GM08714 (cell line): Measurements from ENCODE around the gene SMIM13.

Experiments
- H3K4me3 ChIP-seq: fragments of 200-500 bp; sonication (Bioruptor generic); 2 replicates; pipeline ENCODE4 v1.5.1; 2014; ENCODE audit warnings: mild to moderate bottlenecking, low read length, inconsistent platforms
- ZNF274 ChIP-seq: IDR thresholded peaks from 2 replicates; pipeline ENCODE4 v1.6.1; 2012; ENCODE audit warnings: mild to moderate bottlenecking, low read depth, low read length

Gene SMIM13

GRCh38 chr6:11093626-11094410, at the start of gene SMIM13:
SMIM13 (plus strand) TSS chr6:11093834; CDS start chr6:11094314, 480 bp downstream.
- peak within 1 kb of the TSS; percentile 91 for H3K4me3 ChIP-seq
- no peak for TF ChIP-seq ZNF274

GRCh38 chr6:11043961-11044711, 49.5 kb upstream of the SMIM13 start, which contains the start of gene ELOVL2:
ELOVL2 (minus strand) TSS chr6:11044305; CDS start chr6:11044230, 75 bp downstream.
- no peak for TF ChIP-seq ZNF274
- peak within 1 kb of the TSS; percentile 60 for H3K4me3 ChIP-seq

- peak overlapping the region; percentile 60; the same call in 1 of the 2 replicates for H3K4me3 ChIP-seq
- TF ChIP-seq ZNF274 = no peak
Measured at GRCh38 chr6:11044712-11045167, 48.9 kb upstream of the SMIM13 start.

GRCh38 chr6:11050731-11051130, 42.9 kb upstream of the SMIM13 start:
- TF ChIP-seq ZNF274 = no peak
- no peak overlapping the region for H3K4me3 ChIP-seq

GRCh38 chr6:11053307-11053706, 40.3 kb upstream of the SMIM13 start:
- TF ChIP-seq ZNF274 = no peak

GRCh38 chr6:11054722-11055121, 38.9 kb upstream of the SMIM13 start:
- TF ChIP-seq ZNF274 = no peak
- H3K4me3 ChIP-seq = no peak overlapping the region

More at GRCh38 chr6:11053307-11053706, 40.3 kb upstream of the SMIM13 start:
- no peak overlapping the region for H3K4me3 ChIP-seq

- no peak for TF ChIP-seq ZNF274
Measured at GRCh38 chr6:11055127-11055627, 38.5 kb upstream of the SMIM13 start.

GRCh38 chr6:11056871-11057270, 36.8 kb upstream of the SMIM13 start:
- TF ChIP-seq ZNF274 = no peak
- H3K4me3 ChIP-seq = no peak overlapping the region

More at GRCh38 chr6:11055127-11055627, 38.5 kb upstream of the SMIM13 start:
- H3K4me3 ChIP-seq = no peak overlapping the region

- no peak for TF ChIP-seq ZNF274
- H3K4me3 ChIP-seq = no peak overlapping the region
Measured at GRCh38 chr6:11058406-11058805, 35.2 kb upstream of the SMIM13 start.

- no peak for TF ChIP-seq ZNF274
- H3K4me3 ChIP-seq = no peak overlapping the region
Measured at GRCh38 chr6:11062083-11062482, 31.6 kb upstream of the SMIM13 start.

- no peak overlapping the region for H3K4me3 ChIP-seq
- TF ChIP-seq ZNF274 = no peak
Measured at GRCh38 chr6:11062715-11063114, 30.9 kb upstream of the SMIM13 start.

GRCh38 chr6:11064836-11065235, 28.8 kb upstream of the SMIM13 start:
- no peak for TF ChIP-seq ZNF274
- H3K4me3 ChIP-seq = no peak overlapping the region

- no peak for TF ChIP-seq ZNF274
- H3K4me3 ChIP-seq = no peak overlapping the region
Measured at GRCh38 chr6:11065436-11066202, 28.0 kb upstream of the SMIM13 start.
